Dedifferentiated amniotic fluid mesenchymal stem cell (primary cell): ENCODE data around the gene DDX11.
"Not testable (repeated sequence)": the region's sequence is repeated elsewhere in the genome, so short reads cannot be mapped to it uniquely, and the experiment has no call there.

ENCODE experiments used
- DNase-seq: peaks from one replicate; pipeline ENCODE4 v3.0.0-alpha.2; 2016; ENCODE audit errors: extremely low spot score

The DDX11 gene

GRCh38 chr12:31066196-31066595, 7.5 kb upstream of the DDX11 start:
- not testable (repeated sequence) for DNase-seq

GRCh38 chr12:31067656-31068055, 6.0 kb upstream of the DDX11 start:
- not testable (repeated sequence) for DNase-seq

- not testable (repeated sequence) for DNase-seq
Observed at GRCh38 chr12:31070971-31071740, 2.5 kb upstream of the DDX11 start.

- DNase-seq = not testable (repeated sequence)
Observed at GRCh38 chr12:31072962-31073361, 698 bp upstream of the DDX11 start.

DNA sequence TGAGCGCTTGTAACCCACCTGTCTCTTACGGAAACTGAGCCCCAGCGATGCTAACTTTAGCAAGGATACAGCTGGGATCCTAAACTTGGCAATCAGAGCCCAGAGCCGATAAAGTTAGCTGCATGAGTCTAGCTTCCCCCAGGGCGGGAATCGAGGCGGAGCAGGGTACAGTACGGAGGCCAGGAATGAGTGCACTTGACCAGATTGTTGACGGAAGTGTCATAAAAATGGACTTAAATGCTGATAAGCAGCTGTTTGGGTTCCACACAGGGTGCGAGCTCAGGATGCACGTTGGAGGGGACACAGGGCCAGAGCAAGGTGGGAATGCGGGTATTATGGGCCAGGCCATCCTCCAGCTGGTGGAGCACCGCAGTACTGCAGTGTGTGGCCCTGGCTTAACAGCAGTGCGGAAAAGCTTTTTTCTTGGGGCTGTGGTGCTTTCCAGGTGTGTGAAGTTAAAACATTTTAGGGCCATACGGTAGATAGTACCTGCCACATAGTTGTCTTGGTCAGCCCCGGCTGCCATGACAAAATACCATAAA, 744 bp downstream of the DDX11 start:
- not testable (repeated sequence) for DNase-seq

DNA sequence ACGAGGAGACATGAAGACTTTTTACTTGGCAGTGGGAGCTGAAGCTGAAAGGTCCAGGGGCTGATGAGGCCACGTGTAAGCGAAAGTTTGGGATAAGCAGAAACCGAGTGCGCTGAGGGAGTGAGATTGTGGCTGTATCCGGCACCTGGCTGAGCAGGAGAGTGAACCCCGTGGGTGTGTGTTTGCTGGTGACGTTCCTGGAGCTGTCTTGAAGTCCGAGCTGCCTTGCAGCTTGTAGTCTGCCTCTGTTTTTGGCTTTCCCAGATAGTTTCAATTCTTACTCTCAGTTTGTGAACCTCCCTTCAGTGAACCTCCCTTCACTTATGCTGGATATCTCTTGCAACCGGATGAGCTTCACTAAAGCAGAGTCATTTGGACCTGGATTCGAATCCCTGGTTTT, 2.5 kb downstream of the DDX11 start:
- not testable (repeated sequence) for DNase-seq

DNA sequence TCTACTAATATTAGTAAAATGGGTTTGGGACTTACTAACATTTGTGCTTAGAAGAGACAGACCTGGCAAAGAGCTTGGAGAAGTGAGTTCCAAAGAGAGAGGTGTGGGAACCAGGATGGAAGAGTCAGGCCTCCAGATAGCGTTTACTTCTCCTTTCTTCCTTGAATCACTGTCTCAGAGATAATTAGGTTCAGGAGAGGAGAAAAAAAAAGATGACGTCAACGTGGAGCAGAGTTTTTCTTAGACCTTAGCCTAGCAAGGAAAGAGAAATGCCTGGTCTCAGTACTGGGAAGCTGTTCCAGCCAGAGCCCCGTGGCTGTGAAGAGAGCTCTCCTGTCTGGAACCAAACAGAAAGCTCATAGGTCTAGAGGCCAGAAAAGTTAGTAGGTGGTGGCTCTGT, 3.4 kb downstream of the DDX11 start:
- DNase-seq = not testable (repeated sequence)

DNA sequence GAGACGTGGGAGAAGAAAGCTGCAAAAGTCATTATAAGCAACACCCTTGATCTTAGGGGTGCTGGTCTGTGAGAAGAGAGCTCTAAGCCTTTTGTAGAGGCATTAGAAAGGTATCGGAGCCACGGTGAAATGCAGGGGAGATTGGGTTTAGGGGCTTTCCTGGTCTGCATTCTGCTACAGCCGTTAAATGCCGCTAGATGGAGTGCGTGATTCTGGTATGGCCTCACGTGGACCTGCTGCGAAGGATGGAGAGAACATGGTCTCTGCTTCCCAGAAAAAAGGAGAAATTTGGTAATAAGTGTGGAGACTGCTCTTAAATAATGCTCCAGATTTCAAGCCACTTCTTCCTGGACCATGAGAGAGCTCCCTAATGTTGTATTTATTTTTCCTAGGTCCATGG, 4.3 kb downstream of the DDX11 start:
- not testable (repeated sequence) for DNase-seq

GRCh38 chr12:31079421-31079820, 5.8 kb downstream of the DDX11 start:
- DNase-seq = not testable (repeated sequence)

GRCh38 chr12:31080221-31080620, 6.6 kb downstream of the DDX11 start:
- DNase-seq = not testable (repeated sequence)

DNA sequence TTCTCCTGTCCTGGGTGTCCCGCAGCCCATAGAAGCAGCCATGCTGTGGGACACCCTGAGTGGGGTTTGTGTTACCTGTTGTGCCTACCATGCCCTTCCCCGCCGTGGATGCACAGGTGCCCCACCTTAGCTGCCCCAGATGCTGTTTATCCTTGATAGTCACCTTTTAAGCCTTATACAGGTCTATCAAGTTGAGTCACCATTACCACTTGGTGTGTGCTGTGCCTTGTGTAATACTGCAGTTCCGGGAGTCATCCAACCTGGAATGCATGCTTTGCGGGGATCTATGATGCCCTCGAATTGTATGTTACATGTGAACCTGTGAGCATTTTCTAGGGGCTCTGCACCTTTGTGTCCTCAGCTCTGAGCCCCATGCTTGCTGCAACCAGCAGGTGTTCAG, 7.6 kb downstream of the DDX11 start:
- DNase-seq = not testable (repeated sequence)

- DNase-seq = not testable (repeated sequence)
Observed at GRCh38 chr12:31084241-31084640, 10.6 kb downstream of the DDX11 start.

DNA sequence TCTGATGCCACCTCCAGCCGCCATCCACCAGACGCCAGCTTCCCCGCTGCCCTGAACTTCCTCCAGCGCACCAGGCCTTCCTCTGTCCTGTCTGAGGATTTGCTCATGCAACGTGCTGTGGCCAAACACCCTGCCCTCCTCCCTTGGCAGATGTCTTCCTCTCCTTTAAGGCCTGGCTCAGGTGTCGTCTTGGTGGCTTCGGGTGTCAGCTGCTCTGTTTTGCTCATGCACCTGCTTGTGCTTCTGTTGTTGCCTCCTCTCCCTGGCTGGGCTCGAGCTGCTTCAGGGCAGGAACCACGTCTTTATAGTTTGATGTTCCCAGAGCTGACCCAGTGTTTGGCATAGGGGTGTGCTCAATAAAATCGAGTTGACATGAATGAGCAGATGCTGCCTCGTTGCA, 12.4 kb downstream of the DDX11 start:
- DNase-seq = not testable (repeated sequence)

- DNase-seq = not testable (repeated sequence)
Observed at GRCh38 chr12:31087486-31087885, 13.8 kb downstream of the DDX11 start.

GRCh38 chr12:31087956-31088355, 14.3 kb downstream of the DDX11 start:
- DNase-seq = not testable (repeated sequence)

DNA sequence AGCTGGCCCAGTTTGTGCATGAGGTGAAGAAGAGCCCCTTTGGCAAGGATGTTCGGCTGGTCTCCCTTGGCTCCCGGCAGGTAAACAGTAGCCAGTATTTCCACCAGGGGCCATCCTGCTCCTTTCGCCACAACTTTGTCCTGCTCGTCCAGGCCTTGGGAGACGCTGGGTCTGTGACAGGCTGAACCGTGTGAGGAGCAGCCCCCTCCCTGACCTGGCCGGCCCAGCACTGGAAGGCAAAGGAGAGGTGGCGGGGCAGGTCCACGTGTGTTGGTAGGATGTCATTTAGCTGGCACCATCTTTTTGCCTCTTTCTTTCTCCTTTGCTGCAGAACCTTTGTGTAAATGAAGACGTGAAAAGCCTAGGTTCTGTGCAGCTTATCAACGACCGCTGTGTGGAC, 15.4 kb downstream of the DDX11 start:
- DNase-seq = no peak

GRCh38 chr12:31091629-31092028, 18.0 kb downstream of the DDX11 start:
- DNase-seq = not testable (repeated sequence)

- not testable (repeated sequence) for DNase-seq
Observed at GRCh38 chr12:31092718-31093117, 19.1 kb downstream of the DDX11 start.

DNA sequence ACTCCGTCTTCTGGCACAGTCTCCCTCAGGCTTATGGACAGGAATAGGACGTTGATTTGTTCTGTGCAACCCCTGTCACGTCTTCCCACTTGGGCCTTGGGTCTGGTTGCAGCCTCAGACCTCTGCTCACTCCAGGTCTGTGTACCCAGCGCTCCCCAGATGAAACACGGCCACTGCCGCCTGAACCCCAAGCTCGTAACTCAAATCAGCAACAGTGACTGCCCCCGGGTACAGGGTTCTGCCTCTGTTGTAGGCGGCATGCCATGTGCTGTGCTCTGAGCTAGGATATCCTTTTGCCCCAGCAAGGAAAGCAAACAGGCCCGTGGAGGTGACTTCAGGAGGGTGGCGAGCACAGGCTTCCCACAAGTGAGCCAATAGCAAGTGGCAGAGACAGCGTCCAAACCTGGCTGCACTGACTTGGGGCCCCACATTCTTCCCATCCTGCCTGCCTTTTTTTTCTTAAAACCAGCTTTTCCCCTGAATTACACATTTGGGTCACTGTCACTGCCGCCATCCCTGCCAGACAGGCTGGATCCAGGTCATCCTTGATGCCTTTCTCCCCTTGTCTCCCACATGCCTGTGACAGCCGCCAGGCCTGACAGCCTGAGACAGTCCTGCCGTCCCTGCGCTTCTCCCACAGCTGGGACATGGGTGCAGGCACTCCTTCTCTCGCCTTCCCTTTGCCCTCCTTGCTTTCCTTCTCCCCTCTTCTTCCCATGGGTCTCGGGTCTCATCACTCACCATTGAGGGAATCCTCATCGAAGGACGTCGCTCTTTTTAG, 21.6 kb downstream of the DDX11 start:
- not testable (repeated sequence) for DNase-seq

DNA sequence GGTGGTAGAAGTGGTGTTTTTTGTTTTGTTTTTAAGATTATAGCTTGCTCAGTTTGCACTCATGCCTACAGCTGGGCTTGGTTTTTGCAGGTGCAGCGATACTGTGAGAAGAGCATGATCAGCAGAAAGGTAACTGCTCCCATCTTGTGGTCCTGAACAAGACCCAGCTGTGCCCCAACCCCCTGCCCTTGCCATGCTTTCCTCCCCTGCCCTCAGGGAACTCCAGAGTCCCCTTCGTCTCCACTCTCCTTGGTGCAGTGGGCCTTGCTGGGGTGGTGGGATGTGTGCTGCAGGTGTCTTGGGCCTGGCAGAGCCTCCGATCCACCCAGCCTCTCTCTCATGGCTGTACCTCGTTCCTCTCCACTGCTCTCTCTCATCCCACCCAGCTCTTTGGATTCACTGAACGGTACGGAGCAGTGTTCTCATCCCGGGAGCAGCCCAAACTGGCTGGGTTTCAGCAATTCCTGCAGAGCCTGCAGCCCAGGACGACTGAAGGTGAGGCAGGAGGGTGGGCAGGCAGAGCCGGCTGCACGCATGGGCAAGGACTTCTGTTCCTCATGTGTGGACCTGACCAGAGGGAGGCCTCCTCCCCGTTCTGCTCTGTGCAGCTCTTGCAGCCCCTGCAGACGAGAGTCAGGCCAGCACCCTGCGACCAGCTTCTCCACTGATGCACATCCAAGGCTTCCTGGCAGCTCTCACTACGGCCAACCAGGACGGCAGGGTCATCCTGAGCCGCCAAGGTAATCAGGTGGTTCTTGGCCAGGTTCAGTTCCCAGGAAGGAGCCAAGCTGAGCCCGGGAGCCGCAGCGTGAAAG, 22.8 kb downstream of the DDX11 start:
- DNase-seq = not testable (repeated sequence)

DNA sequence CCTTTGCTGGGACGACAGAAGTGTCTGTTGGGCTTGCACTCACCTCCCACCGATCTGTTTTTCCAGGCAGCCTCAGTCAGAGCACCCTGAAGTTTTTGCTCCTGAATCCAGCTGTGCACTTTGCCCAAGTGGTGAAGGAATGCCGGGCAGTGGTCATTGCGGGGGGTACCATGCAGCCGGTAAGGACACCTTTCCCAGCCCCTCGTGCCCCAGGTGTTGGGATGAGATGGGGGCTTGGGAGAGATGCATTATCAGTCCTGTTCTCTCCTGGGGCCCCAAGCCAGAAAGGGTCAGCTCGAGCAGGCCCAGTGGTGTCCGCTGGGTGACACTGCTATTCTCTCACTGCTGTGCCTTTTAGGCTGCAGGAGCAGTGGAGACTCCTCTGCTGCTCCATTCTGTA, 24.2 kb downstream of the DDX11 start:
- DNase-seq = not testable (repeated sequence)

DNA sequence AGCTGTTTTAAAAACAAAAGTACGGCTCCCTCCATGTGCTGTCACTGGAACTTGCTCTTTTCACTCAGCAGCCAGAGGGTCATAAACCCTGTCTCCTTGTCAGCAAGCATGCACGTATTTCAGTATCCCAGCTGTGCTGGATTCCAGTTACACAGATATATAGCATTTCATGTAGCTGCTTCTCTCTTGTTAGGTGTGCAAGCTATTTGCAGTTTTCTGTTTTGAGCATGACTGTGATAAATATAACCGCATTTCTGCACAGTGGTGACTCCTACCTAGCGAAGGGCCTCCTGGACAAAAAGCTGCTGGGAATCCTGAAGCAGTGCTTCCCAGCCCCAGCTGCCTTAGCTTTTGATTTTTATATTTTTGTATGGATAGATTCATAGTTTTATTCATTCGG, 24.7 kb downstream of the DDX11 start:
- not testable (repeated sequence) for DNase-seq
